Measurements from ENCODE around the gene DDX10.

DNA sequence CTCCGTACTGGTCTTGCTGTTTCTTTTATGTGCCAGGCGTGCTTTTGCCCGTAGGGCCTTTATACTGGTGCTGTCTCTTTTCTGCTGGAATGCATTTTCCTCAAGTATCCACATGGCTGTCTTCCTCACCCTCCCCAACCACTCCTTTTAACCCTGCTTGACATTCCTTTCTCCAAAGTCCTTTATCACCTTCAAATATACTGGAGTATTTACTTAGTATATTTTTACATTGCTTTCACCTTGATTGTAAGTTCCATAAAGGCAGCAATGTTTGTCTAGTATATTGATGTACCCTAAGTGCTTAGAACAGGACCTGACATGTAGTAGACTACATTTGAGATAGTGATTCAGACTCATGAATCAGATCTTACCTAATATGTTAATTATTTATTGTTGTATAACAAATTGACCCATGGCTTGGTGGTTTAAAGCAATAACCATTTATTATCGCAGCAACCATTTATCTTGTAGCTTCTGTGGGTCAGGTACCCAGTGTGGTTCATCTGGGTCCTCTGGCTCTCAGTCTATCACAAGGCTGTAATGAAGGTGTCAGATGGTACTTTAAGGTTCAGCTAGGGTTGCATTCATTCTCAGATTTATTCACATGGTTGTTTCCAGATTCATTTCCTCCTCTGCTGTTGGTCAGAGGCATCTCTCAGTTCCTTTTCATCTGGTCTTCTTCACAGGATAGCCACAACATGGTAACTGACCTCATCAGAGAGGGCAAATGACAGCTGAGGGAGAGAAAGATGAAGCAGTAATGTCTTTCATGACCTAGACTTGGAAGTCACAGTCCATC is 34.2 kb downstream of the DDX10 start:
- TF ChIP-seq CTCF (IDR thresholded peaks at IDR 0.05; ENCODE audit: low read depth, low read length, missing input control): no peak
- no peak for TF ChIP-seq YY1 (IDR thresholded peaks at IDR 0.05)
- TF ChIP-seq RXRA (IDR thresholded peaks at IDR 0.05): no peak
- TF ChIP-seq RAD21 (IDR thresholded peaks at IDR 0.05): no peak
- TF ChIP-seq, protein P1, sequence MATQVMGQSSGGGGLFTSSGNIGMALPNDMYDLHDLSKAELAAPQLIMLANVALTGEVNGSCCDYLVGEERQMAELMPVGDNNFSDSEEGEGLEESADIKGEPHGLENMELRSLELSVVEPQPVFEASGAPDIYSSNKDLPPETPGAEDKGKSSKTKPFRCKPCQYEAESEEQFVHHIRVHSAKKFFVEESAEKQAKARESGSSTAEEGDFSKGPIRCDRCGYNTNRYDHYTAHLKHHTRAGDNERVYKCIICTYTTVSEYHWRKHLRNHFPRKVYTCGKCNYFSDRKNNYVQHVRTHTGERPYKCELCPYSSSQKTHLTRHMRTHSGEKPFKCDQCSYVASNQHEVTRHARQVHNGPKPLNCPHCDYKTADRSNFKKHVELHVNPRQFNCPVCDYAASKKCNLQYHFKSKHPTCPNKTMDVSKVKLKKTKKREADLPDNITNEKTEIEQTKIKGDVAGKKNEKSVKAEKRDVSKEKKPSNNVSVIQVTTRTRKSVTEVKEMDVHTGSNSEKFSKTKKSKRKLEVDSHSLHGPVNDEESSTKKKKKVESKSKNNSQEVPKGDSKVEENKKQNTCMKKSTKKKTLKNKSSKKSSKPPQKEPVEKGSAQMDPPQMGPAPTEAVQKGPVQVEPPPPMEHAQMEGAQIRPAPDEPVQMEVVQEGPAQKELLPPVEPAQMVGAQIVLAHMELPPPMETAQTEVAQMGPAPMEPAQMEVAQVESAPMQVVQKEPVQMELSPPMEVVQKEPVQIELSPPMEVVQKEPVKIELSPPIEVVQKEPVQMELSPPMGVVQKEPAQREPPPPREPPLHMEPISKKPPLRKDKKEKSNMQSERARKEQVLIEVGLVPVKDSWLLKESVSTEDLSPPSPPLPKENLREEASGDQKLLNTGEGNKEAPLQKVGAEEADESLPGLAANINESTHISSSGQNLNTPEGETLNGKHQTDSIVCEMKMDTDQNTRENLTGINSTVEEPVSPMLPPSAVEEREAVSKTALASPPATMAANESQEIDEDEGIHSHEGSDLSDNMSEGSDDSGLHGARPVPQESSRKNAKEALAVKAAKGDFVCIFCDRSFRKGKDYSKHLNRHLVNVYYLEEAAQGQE (IDR thresholded peaks at IDR 0.05): no peak
